ENCODE results near the gene NHERF2.
"Not testable (repeated sequence)": the region's sequence is repeated elsewhere in the genome, so short reads cannot be mapped to it uniquely, and the experiment has no call there.

The NHERF2 gene

GRCh38 chr16:2028146-2028545 lies 1.4 kb downstream of the NHERF2 start:
- no peak for DNase-seq (ENCODE audit: low read depth)

- DNase-seq (ENCODE audit: low read depth): no peak
Measured at GRCh38 chr16:2028620-2029220, 2.0 kb downstream of the NHERF2 start.

GRCh38 chr16:2029350-2029749 lies 2.6 kb downstream of the NHERF2 start:
- no peak for DNase-seq (ENCODE audit: low read depth)

- DNase-seq (ENCODE audit: low read depth): no peak
Measured at GRCh38 chr16:2030036-2030435, 3.3 kb downstream of the NHERF2 start.

GRCh38 chr16:2031081-2031577 lies 4.4 kb downstream of the NHERF2 start:
- DNase-seq (ENCODE audit: low read depth): no peak

GRCh38 chr16:2032285-2033056 lies 5.8 kb downstream of the NHERF2 start:
- DNase-seq (ENCODE audit: low read depth): no peak

GRCh38 chr16:2033057-2033908 lies 6.6 kb downstream of the NHERF2 start:
- DNase-seq (ENCODE audit: low read depth): no peak

GRCh38 chr16:2033909-2034695 lies 7.4 kb downstream of the NHERF2 start:
- DNase-seq (ENCODE audit: low read depth): not testable (repeated sequence)

- no peak for DNase-seq (ENCODE audit: low read depth)
Measured at GRCh38 chr16:2034696-2035430, 8.2 kb downstream of the NHERF2 start.

- DNase-seq (ENCODE audit: low read depth): no peak
Measured at GRCh38 chr16:2035431-2036199, 8.9 kb downstream of the NHERF2 start.

- no peak for DNase-seq (ENCODE audit: low read depth)
Measured at GRCh38 chr16:2036200-2036966, 9.7 kb downstream of the NHERF2 start.

GRCh38 chr16:2037115-2037514 lies 10.4 kb downstream of the NHERF2 start:
- DNase-seq (ENCODE audit: low read depth): no peak

GRCh38 chr16:2037647-2038381 lies 11.1 kb downstream of the NHERF2 start:
- no peak for DNase-seq (ENCODE audit: low read depth)

- no peak for DNase-seq (ENCODE audit: low read depth)
Measured at GRCh38 chr16:2038382-2039231, 11.9 kb downstream of the NHERF2 start.

GRCh38 chr16:2039274-2040031 lies 12.8 kb downstream of the NHERF2 start:
- DNase-seq (ENCODE audit: low read depth): no peak

- no peak for DNase-seq (ENCODE audit: low read depth)
Measured at GRCh38 chr16:2040041-2040786, 13.5 kb downstream of the NHERF2 start.
